Measurements from ENCODE around the gene EFNA1.
"Not testable (repeated sequence)": the region's sequence is repeated elsewhere in the genome, so short reads cannot be mapped to it uniquely, and the experiment has no call there.

The EFNA1 gene

GRCh38 chr1:155092641-155093040, 35.0 kb upstream of the EFNA1 start:
- no peak for DNase-seq (ENCODE audit: low spot score)

DNA sequence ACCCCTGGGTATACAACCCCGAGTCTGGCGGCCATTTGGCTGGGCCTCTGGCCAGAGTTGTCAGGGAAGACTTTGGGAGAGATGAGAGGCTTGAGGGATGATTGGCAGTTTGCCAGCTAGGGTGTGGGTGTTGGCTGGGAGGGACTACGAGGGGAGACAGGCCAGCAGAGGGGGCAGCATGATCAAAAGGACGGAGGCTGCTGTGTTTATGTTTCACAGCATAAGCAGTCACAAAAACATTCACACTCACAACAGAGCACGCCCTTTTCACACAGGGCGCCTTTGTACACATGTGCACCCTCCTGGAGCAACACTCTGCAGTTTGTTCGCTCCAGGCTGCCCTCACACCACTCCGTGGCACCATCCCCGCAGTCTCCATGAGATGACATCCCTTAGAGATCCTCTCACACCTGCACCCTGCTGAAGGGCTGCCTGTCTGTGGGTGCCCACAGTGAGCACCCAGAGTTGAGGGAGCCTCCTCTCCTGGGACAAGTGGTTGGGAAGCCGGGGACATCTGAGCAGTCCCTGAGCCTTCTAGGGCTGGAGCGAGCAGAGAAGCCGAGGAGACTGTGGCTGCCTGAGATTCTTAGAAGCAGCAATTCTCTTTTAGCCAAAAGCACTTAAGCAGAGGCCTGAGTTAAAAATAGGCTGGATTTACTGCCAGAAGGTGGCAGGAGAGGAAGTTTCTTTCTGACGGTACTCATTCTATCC, 33.6 kb upstream of the EFNA1 start:
- peak; percentile 78 for DNase-seq (ENCODE audit: low spot score)

GRCh38 chr1:155094622-155094948, 33.1 kb upstream of the EFNA1 start:
- no peak for DNase-seq (ENCODE audit: low spot score)

- DNase-seq (ENCODE audit: low spot score) = no peak
These were observed 28.3 kb upstream of the EFNA1 start for GRCh38 chr1:155099331-155099730.

GRCh38 chr1:155103325-155103724, 24.4 kb upstream of the EFNA1 start:
- DNase-seq (ENCODE audit: low spot score) = no peak

DNA sequence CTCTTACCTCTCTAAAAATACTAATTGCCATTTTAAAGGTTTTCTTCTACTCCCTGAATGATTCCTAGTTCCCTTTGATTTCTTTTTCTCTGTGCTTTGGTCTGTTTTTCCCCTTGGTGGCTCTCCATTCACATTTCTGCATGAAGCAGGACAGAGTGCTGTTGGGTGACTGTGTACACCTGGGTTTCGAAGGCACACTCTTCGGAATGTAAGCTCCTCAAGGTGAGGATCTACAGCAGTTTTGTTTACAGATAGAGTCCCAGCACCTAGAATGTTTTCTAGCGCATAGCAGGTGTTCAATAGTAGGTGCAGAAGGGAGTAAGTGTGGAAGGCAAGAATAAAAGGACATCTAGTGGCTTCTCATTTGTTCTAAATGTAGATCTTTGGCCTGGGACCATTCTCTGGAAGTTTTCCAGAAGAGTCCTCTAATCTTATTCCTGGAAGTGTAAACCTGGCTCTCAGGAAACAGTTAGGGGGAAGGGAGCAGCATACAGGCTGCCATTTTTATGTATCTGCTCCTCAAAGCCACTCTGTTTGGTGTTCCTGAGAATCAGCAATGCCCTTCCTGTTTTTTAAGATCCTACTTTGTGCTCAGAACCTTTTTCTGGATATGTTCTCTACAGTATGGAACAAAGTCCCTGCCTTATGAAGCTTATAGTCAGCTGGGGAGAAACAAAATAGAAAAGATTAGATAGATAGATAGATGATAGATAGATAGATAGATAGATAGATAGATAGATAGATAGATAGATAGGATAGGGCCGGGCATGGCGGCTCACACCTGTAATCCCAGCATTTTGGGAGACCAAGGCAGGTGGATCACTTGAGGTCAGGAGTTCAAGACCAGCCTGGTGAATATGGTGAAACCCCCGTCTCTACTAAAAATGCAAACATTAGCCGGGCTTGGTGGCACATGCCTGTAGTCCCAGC, 22.8 kb upstream of the EFNA1 start:
- no peak for DNase-seq (ENCODE audit: low spot score)

- no peak for DNase-seq (ENCODE audit: low spot score)
These were observed 22.1 kb upstream of the EFNA1 start for GRCh38 chr1:155105604-155106011.

GRCh38 chr1:155106862-155107261, 20.8 kb upstream of the EFNA1 start:
- DNase-seq (ENCODE audit: low spot score) = no peak

DNA sequence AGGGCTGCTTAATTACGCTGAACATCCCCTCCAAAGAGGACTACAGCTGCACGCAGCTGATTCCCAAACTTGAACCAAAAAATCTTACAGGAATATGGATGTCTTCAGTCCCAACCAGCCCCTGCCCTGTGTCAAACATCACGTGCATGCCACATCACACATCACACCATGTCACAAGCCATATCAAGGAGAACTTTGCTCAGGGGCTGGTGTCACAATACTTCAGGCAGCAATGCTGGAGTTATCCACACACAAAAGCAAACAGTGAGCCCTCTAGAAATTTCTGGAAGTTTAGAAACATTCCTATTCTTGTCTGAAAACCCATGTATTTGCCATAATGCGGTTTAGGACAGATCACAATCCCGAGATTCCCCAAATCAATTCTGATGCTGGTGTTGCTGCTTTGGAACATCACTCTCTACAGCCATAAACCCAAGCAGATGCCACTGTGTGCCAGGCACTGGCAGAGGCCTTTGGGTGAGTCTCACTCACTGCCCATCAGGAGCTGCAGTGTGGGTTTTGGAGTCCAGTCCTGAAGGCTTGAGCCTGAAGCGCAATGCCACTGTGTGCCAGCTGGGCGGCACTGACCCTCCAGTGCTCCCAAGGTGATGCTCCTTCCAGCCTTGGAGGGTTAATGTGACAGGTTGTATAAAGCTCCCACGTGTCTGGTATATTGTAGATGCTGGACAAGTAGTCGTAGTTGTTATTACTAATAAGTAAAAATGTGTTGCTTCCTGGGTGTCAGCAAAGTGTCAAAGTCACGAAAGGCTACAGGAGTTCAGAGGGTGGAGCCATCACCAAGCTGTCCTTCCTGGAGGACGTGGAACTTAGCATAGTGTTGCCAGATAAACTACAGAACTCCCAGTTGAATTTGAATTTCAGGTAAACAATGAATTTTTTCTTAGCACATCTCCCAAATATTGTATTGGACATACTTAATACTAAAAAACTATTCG, 20.1 kb upstream of the EFNA1 start:
- no peak for DNase-seq (ENCODE audit: low spot score)

DNA sequence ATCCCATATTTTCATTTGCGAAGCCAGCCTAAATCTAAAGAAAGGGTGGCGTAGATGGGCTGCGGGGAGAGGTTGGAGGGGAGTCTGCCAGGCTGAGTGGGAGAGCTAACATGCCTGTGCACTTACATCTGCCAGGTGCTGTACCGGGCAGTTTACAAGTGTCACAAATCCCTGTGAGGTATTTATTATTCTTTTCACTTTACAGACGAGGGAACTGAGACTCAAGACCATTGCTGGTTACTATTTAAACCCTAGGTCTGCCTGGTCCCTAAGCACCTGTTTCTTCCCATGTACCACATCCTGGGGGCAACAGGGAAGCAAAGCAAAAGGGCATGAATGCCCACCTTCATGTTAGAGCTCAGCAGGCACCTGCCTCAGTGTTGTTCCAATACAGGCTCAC, 19.4 kb upstream of the EFNA1 start:
- no peak for DNase-seq (ENCODE audit: low spot score)

GRCh38 chr1:155110381-155110780, 17.3 kb upstream of the EFNA1 start:
- DNase-seq (ENCODE audit: low spot score) = peak; percentile 48

GRCh38 chr1:155110826-155111225, 16.9 kb upstream of the EFNA1 start:
- DNase-seq (ENCODE audit: low spot score) = no peak

DNA sequence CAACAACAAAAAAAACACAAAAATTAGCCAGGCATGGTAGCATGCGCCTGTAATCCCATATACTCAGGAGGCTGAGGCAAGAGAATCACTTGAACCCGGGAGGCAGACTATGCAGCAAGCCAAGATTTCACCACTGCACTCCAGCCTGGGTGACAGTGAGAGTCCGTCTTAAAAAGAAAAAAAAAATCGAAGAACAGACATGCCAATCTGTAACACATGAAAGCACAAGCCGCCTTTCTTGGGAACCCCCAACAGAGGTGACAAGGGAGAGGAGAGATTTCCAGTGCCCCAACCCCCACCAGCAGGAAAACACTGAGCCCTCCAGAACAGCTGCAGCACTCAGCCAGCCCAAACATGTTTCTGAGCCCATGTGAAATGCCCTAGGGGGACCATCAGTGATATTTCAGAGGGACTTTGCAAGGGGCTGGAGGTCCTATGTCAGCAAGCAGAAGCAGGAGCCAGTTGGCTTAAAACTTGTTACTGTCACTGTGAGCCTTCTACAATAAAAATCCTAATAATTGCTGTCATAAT, 14.2 kb upstream of the EFNA1 start:
- DNase-seq (ENCODE audit: low spot score) = no peak

DNA sequence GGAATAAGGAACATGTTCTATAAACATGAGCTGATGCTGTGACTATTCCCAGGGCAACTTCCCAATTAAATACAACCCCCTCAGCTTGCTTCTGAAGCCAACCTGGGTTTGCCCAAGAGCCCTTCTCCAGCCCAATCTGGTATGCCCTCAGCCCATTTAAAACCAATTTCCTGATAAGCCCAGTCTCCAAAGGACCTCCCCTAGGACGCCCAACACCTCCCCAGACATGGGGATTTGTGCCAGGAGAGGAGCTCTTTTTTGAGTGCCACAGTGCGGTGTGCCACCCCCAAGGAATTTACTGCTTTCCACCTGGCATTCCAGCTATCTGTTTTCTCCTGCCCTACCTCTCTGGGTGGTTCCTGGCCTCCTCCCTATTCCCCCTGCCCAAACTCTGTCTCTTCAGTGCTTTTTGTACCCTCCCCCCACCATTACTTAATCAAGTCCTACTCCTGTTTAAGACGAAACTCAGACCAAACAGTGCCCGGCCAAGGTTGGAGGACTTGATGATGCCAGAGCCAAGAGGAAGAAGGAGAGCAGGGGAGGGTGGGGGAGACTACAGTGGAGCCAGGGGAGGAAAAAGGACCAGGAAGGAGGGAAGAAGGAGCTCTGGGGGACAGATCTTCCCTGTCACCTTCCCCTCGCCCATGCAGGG, 11.4 kb upstream of the EFNA1 start:
- no peak for DNase-seq (ENCODE audit: low spot score)

GRCh38 chr1:155117610-155118009, 10.1 kb upstream of the EFNA1 start:
- DNase-seq (ENCODE audit: low spot score) = no peak

DNA sequence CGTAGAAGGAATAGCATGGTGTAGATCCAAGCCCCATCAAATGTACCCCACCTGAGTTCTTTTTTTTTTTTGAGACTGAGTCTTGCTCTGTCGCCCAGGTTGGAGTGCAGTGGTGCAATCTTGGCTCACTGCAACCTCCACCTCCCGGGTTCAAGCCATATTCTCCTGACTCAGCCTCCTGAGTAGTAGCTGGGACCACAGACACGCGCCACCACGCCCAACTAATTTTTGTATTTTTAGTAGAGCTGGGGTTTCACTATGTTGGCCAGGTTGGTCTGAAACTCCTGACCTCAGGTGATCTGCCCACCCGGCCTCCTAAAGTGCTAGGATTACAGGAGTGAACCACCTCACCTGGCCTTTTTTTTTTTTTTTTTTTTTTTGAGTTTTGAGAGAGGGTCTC, 9.6 kb upstream of the EFNA1 start:
- DNase-seq (ENCODE audit: low spot score) = not testable (repeated sequence)

DNA sequence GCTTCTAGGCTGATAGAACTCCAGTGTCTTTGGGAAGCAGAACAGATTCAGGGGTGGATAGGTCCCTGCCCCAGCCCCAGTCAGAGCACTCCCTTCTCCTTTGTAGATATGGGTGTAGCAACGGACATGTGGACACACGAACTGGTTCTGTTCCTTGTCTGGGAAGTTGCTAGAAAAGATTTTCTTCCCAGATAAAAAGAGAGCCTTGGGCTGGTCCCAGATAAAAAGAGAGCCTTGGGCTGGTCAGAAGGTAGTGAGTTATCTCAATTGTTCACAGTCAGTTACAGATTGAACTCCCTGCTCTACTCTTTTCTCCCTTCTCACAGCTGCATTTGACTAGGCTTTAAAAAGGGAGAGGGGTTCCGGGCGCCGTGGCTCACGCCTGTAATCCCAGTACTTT, 7.4 kb upstream of the EFNA1 start:
- no peak for DNase-seq (ENCODE audit: low spot score)

DNA sequence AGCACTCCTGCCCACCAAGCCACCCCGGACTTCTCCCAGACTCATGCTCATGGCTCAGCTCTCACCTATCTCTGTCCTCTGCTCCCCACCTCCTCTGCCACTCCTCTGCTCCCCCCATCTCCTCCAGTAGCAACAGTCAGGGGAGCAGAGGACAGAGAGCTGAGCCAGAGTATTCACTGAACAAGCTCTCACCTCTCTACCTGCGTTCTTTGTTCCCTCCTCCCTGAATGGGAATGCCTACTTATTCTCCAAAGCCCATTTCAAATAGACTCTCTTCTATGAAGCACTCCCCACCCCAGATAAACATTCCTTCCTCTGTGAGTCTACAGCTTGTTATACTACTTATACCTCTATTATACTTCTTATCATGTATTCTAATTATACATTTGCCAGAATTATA, 6.4 kb upstream of the EFNA1 start:
- DNase-seq (ENCODE audit: low spot score) = no peak

DNA sequence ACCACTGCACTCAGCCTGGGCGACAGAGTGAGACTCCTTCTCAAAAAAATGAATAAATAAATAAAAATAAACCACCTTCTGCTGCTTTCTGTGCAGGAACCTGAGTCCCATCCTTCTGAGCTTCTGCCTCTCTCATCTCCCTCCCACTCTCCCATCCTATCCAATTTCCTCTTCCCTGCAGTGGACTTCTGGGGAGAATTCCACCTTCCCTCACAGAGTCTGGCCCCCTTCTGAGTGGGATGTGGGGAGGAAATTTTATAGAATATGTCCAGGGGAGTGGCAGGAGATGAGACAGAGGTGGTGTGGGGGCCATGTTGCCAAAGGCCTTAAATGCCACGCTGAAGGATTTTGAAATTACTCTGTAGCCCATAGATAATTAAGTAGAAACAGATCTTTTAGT, 5.4 kb upstream of the EFNA1 start:
- DNase-seq (ENCODE audit: low spot score) = no peak

- no peak for DNase-seq (ENCODE audit: low spot score)
These were observed 3.9 kb upstream of the EFNA1 start for GRCh38 chr1:155123801-155124200.
